ENCODE measurements around the gene SAP30L.

The SAP30L gene

DNA sequence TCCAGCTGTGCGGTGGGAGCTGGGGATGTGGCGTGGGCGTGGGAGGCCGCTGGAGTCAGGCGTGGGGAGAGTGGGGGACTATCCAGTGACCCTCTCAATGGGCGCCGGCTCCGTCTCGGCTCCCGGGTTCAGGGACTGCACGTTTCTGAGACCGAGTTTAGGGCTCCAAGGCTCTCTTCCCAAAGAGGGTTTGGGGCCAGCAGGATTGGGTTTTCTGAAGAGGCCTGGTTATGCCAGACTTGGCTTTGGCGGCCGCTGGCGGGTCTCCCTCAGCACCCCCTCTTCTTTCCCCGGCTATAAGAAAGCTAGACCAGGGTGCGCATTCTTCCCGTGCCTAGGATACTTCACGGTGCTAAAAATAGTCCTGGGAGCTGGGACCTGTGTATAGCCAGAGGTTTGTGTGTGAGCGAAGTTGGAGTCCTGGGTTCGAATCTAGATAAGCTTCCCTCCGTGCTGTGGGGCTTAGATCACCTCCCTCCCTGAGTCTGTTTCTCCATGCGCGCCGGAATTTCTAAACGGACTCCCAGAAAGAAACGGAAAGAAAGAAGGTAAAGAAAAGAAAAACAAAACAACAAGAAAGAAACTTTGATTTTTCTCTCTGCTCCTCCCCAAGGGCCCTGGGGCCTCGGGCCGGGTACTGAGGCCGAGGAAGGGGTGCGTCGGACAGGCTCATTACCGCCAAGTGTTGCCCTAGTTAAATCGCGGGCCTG, 27.2 kb downstream of the SAP30L start:
- Histone ChIP-seq H3K36me3 (replicated peaks; ENCODE audit: insufficient read depth, low read length) (no peaks in the 10 kb centered on the region), H3K27ac (ENCODE audit: low read length) (no peak overlapping the region), H3K9me3 (replicated peaks; ENCODE audit: insufficient read depth, low read length) (no peaks in the 10 kb centered on the region), H2AFZ (ENCODE audit: low read length) (no peak overlapping the region), H3K4me1 (ENCODE audit: low read length) (no peaks in the 10 kb centered on the region), H3K27me3 (replicated peaks; ENCODE audit: insufficient read depth, low read length) (peaks cover 41% of the 10 kb centered on the region), H3F3A (ENCODE audit: insufficient read depth, low read length) (no peaks in the 10 kb centered on the region), H3K4me2 (ENCODE audit: low read depth, low read length) (no peak overlapping the region), H3K4me3 (ENCODE audit: low read length) (no peak overlapping the region), H3K79me2 (ENCODE audit: low read length) (no peaks in the 10 kb centered on the region), H3K9ac (ENCODE audit: low read length) (no peak overlapping the region), H3K9me2 (replicated peaks; ENCODE audit: insufficient read depth, low read length) (no peaks in the 10 kb centered on the region), H4K20me1 (ENCODE audit: insufficient read depth, low read length) (no peaks in the 10 kb centered on the region)
- TF ChIP-seq EZH2 (optimal IDR thresholded peaks at IDR 0.05; ENCODE audit: low read depth, low read length) (no peak), EZH2phosphoT487 (IDR thresholded peaks at IDR 0.05; ENCODE audit: low read length) (no peak)
- TF ChIP-seq, protein P1, sequence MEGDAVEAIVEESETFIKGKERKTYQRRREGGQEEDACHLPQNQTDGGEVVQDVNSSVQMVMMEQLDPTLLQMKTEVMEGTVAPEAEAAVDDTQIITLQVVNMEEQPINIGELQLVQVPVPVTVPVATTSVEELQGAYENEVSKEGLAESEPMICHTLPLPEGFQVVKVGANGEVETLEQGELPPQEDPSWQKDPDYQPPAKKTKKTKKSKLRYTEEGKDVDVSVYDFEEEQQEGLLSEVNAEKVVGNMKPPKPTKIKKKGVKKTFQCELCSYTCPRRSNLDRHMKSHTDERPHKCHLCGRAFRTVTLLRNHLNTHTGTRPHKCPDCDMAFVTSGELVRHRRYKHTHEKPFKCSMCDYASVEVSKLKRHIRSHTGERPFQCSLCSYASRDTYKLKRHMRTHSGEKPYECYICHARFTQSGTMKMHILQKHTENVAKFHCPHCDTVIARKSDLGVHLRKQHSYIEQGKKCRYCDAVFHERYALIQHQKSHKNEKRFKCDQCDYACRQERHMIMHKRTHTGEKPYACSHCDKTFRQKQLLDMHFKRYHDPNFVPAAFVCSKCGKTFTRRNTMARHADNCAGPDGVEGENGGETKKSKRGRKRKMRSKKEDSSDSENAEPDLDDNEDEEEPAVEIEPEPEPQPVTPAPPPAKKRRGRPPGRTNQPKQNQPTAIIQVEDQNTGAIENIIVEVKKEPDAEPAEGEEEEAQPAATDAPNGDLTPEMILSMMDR (IDR thresholded peaks at IDR 0.05; ENCODE audit: low read length), result no peak
- DNase-seq, result no peak

DNA sequence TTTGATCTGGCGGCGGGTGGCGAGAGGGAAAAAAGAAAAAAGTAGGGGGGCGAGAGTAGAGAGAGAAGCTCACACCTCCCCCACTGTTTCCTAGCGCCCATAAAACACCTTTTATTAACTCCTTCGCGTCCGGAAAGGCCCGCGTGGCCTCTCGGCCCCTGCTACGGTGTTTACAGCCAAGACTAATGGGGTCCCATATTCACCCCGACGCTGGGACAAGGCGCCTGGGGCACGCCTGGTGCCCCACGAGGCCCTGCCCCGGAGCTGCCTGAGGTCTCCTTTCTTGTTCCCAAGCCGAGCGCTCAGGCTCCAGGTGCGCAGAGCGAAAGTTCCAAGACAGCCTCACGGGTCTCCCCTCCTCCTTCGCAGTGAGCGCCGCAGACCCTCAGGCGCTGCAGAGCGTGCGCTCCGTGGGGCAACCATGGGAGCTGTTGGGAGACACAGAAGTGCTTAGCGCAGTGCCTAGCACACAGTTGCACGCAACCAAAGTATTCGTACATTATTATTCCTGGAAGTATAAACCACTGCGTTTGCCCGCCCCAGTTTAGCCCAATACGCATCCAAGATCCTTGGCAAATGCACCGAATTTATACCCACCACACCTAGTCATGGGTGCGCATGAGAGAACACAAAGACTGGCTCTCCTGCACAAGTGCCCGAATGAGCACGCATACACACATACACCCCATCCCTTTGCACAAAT, 27.9 kb downstream of the SAP30L start:
- H3K4me1 ChIP-seq (ENCODE audit: low read length), result no peaks in the 10 kb centered on the region
- H3K27me3 ChIP-seq (replicated peaks; ENCODE audit: insufficient read depth, low read length), result peaks cover 48% of the 10 kb centered on the region
- H3K79me2 ChIP-seq (ENCODE audit: low read length), result no peaks in the 10 kb centered on the region
- no peak for TF ChIP-seq EZH2phosphoT487 (IDR thresholded peaks at IDR 0.05; ENCODE audit: low read length)
- TF ChIP-seq, protein P1 (IDR thresholded peaks at IDR 0.05; ENCODE audit: low read length), result no peak
- no peak for TF ChIP-seq EZH2 (optimal IDR thresholded peaks at IDR 0.05; ENCODE audit: low read depth, low read length)
- H3K9ac ChIP-seq (ENCODE audit: low read length), result no peak overlapping the region
- H3K9me3 ChIP-seq (replicated peaks; ENCODE audit: insufficient read depth, low read length), result no peaks in the 10 kb centered on the region
- H3K36me3 ChIP-seq (replicated peaks; ENCODE audit: insufficient read depth, low read length), result no peaks in the 10 kb centered on the region
- H3K9me2 ChIP-seq (replicated peaks; ENCODE audit: insufficient read depth, low read length), result no peaks in the 10 kb centered on the region
- H3F3A ChIP-seq (ENCODE audit: insufficient read depth, low read length), result no peaks in the 10 kb centered on the region
- no peak for DNase-seq
- H3K4me2 ChIP-seq (ENCODE audit: low read depth, low read length), result no peak overlapping the region
- no peaks in the 10 kb centered on the region for H4K20me1 ChIP-seq (ENCODE audit: insufficient read depth, low read length)
- no peak overlapping the region for H2AFZ ChIP-seq (ENCODE audit: low read length)
- no peak overlapping the region for H3K27ac ChIP-seq (ENCODE audit: low read length)
- H3K4me3 ChIP-seq (ENCODE audit: low read length), result no peak overlapping the region

DNA sequence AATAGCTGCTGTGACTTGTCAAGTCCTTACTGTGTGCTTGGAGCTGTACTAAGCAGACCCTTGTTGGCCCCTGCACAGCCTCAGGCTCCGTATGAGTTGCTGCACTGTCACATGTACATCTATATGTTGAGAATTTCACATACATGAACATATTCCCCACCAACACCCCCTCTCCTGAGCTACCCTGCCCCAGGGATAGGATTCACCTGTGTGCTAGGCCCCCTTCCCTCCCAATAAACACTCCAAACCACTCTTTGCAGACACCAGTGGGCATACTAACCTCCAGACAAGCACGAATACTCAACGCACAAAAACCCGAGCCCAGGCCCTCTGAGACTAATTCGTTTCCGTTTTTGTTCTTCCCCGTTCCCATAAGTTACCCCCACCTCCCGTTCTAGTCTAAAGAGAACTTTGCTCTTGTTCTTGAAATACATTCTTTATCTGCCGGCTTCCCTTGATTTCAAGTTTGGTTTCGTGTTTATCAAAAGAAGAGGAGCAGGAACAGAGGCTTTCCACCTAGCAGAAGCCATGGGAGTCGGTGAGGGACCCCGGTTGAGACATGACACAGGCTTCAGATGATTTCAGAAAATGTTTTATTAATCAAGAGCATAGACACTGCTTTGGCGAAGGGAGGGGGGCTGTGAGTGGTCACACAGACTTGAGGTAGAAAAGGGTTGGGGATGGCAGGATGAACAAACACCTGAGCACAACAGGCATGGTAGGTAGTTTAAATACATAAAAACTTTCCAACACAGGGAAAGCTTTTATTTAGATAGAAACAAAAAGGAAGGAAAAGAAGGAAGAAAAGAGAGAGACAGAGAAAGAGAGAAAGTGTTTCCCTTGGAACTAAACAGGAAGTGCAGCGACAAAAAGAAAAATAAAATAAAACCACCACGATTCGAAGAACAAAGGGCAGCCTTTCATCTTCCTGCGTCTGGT, 28.9 kb downstream of the SAP30L start:
- Histone ChIP-seq H2AFZ (ENCODE audit: low read length) (no peak overlapping the region), H3K9me2 (replicated peaks; ENCODE audit: insufficient read depth, low read length) (no peaks in the 10 kb centered on the region), H3K27ac (ENCODE audit: low read length) (no peak overlapping the region), H3K4me2 (ENCODE audit: low read depth, low read length) (no peak overlapping the region), H3K27me3 (replicated peaks; ENCODE audit: insufficient read depth, low read length) (peaks cover 58% of the 10 kb centered on the region), H4K20me1 (ENCODE audit: insufficient read depth, low read length) (no peaks in the 10 kb centered on the region), H3F3A (ENCODE audit: insufficient read depth, low read length) (no peaks in the 10 kb centered on the region), H3K36me3 (replicated peaks; ENCODE audit: insufficient read depth, low read length) (no peaks in the 10 kb centered on the region), H3K4me1 (ENCODE audit: low read length) (no peaks in the 10 kb centered on the region), H3K9ac (ENCODE audit: low read length) (no peak overlapping the region), H3K4me3 (ENCODE audit: low read length) (no peak overlapping the region), H3K79me2 (ENCODE audit: low read length) (no peaks in the 10 kb centered on the region), H3K9me3 (replicated peaks; ENCODE audit: insufficient read depth, low read length) (no peaks in the 10 kb centered on the region)
- TF ChIP-seq EZH2 (optimal IDR thresholded peaks at IDR 0.05; ENCODE audit: low read depth, low read length), result no peak
- TF ChIP-seq EZH2phosphoT487 (IDR thresholded peaks at IDR 0.05; ENCODE audit: low read length), result no peak
- TF ChIP-seq, protein P1 (IDR thresholded peaks at IDR 0.05; ENCODE audit: low read length), result no peak
- DNase-seq, result no peak
